GM12864 (cell line): ENCODE results near the gene PIP4K2C.

Source experiments
- DNase-seq: peaks from one replicate; pipeline ENCODE4 v3.0.0-alpha.2; 2011; ENCODE audit warnings: low read depth
- H3K4me3 ChIP-seq: 2 replicates; pipeline ENCODE4 v1.5.1; 2011; ENCODE audit warnings: mild to moderate bottlenecking, low read depth, low read length, control low read depth
- CTCF ChIP-seq: IDR thresholded peaks from 2 replicates; pipeline ENCODE4 v1.5.1; 2011; ENCODE audit warnings: low read depth, mild to moderate bottlenecking, moderate library complexity, low read length, control low read depth, inconsistent platforms; ENCODE audit errors: missing control alignments

Gene PIP4K2C

GRCh38 chr12:57606399-57606798 is 15.4 kb downstream of the PIP4K2C start:
- no peak for DNase-seq
- no peak for TF ChIP-seq CTCF

DNA sequence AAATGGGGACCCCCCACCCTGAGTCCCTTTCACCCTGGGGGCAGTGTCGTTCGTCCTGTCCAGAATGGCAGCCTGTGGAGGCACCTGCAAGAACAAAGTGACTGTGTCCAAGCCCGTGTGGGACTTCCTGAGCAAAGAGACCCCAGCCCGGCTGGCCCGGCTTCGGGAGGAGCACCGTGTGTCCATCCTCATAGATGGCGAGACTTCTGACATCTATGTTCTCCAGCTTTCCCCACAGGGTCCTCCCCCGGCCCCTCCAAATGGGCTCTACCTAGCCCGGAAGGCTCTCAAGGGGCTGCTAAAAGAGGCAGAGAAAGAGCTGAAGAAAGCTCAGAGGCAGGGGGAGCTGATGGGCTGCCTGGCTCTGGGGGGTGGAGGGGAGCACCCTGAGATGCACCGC is 15.8 kb downstream of the PIP4K2C start:
- TF ChIP-seq CTCF: no peak
- DNase-seq: no peak
- no peak overlapping the region for H3K4me3 ChIP-seq

More at GRCh38 chr12:57606399-57606798, 15.4 kb downstream of the PIP4K2C start:
- H3K4me3 ChIP-seq: no peak overlapping the region

- no peak for TF ChIP-seq CTCF
- no peak for DNase-seq
- H3K4me3 ChIP-seq: no peak overlapping the region
Observed at GRCh38 chr12:57607958-57608663, 17.1 kb downstream of the PIP4K2C start.

DNA sequence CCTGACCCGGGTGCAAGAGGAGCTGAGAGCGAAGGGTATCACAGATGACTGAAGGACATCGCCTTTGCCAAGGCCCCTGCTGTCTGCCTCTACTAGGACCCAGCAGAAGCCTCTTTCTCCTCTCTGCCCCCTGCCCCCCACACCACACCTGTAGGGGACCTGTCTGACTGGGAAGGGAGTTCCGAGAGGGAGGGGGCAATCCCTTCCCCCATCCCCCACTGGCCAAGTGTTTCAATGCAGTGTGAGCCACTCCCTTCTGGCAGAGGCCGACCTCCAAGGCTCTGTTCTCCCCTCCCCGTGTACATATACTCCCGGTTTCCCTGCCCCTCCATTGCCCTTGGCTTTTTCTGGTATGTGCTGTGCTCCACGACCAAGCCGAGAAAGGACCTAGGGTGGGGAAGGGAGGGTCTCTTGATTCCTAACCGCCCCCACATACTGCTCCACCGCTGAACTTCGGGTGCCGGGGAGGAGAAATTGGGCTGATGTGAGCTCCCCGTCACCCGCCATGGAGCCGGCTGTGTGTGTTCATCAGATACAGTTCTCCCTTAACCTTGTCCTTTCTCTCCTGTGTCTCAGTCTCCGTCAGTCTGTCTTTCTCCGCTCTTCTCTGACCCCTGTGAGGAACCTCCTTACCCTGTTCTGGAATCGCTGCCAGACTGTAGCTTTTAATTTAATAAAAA is 18.2 kb downstream of the PIP4K2C start:
- DNase-seq: no peak
- no peak overlapping the region for H3K4me3 ChIP-seq
- no peak for TF ChIP-seq CTCF

GRCh38 chr12:57609781-57610553 is 19.0 kb downstream of the PIP4K2C start:
- DNase-seq: no peak
- no peak for TF ChIP-seq CTCF
- no peak overlapping the region for H3K4me3 ChIP-seq

GRCh38 chr12:57610554-57611107 is 19.6 kb downstream of the PIP4K2C start:
- TF ChIP-seq CTCF: no peak
- DNase-seq: no peak
- no peak overlapping the region for H3K4me3 ChIP-seq
